NB4 (cell line): Measurements from ENCODE around the gene SYNGR1.

Source experiments
- CTCF ChIP-seq: IDR thresholded peaks from one replicate; pipeline ENCODE4 v1.5.1; 2012; ENCODE audit warnings: low read depth, low read length
- MAX ChIP-seq: IDR thresholded peaks from 2 replicates; pipeline ENCODE4 v1.6.1; 2011; ENCODE audit warnings: low read depth, low read length
- MYC ChIP-seq: IDR thresholded peaks from 2 replicates; pipeline ENCODE4 v1.6.1; 2011; ENCODE audit warnings: low read depth, low read length
- POLR2A ChIP-seq: IDR thresholded peaks from 2 replicates; pipeline ENCODE4 v1.6.1; 2011; ENCODE audit warnings: mild to moderate bottlenecking; ENCODE audit not compliant: insufficient read length; ENCODE audit errors: extremely low read depth

- no peak for TF ChIP-seq CTCF
- TF ChIP-seq POLR2A, result no peak
- no peak for TF ChIP-seq MAX
- no peak for TF ChIP-seq MYC
Observed at GRCh38 chr22:39382410-39382809, 32.6 kb downstream of the SYNGR1 start.
